Left lobe of liver (tissue), 2 donors: ENCODE results near the gene CPLX3. TPM values are rescaled to one million over a fixed set of nuclear protein-coding genes. Genes with fewer than 3 reads are reported as not detected.

Source experiments
- ATAC-seq: fragments of 200-7000 bp; cut with Tn5 transposase; one replicate; pipeline ENCODE4 v1.9.1; 2020; ENCODE audit warnings: mild to moderate bottlenecking, moderate library complexity
- DNase-seq: peaks from one replicate; pipeline ENCODE4 v3.0.0-alpha.2; 2020; ENCODE audit warnings: low spot score
- total RNA-seq: library from RNA; stranded (reverse); gene quantifications from one replicate; pipeline ENCODE4 v1.2.1, GENCODE V29; 2021
- donor health status: DM: no; HTN: no; CAD: no; lungs with moderate emphysema.
- donor health status: DM: no; HTN: yes; CAD: no.

The CPLX3 gene
- total RNA-seq, 1 donor from 2014 or later, result not detected

DNA sequence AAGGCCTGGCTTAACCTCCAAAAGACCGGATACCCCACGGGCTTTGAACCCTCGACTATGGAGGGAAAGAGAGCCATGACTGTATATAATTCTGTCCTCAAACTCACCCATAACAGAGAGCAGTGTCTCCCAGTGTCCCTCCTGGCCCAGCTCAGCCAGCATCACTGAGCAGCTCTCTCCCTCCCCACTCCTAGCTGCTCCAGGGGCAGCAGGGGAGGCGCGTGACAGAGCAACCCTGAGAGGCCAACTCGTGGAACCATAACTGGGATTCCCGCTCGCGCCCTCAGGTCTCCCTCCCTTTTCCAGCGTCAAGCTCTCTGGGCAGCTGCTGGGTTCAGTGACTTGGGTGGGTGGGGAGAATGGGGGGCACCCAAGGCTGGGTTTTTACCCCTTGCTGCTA lies 561 bp upstream of the CPLX3 start:
- ATAC-seq (no peak), DNase-seq (no peak)

DNA sequence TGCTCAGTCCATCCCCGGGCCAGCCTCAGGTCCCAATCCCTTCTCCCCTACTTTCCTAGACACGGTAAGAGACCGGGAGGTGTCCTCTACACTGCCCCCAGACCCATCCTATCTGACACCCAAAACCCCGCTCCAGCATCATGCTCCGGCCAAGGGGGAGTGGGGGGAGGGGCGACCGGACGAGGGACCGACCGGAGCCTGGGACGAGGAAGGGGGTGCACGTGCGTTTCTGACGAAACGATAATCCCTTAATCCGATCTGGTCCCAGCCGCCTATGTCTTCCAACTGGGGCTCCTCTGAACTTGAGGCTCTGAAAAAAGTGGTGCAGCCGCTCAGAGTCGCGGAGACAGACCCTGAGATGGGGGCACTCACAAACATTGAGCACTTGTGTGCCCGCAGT lies 494 bp downstream of the CPLX3 start:
- DNase-seq (no peak), ATAC-seq (no peak)

DNA sequence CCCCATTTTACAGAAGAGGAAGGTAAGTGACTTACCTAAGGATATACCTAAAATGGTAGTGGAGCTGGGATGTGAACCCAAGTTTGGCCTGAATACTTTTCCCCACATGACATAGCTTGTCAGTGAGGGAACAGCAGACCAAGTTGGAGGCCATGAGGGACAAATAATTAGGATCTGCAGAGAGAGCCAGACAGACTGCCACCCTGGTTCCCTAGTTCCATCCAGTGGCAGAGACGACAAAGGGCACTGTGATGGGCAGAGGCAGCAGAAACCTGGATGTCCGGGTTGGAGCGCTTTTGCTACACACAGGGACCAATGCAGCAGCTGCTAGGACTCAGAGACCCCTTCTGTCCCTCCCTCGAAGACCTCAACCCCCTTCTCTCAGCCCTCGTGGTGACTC lies 1.2 kb downstream of the CPLX3 start:
- ATAC-seq (no peak), DNase-seq (no peak)

DNA sequence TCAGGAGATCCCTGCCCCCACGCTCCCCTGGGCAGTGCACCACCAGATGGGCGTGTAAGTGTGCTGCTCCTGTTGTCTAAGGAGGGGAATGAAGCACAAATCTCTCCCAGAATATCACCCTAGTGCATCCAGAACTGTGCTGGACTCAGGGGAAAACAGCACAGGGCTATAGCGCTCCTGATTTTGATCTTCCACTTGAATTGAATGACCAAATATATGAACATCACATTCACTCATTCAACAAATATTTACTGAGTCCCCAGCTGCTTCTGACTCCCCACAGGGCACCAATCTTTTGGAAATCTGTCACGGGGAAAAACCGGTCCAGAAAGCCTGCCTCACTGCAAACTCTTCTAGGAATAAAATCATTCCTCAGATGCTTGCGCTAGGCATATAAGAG lies 2.4 kb downstream of the CPLX3 start:
- ATAC-seq (no peak), DNase-seq (no peak)

DNA sequence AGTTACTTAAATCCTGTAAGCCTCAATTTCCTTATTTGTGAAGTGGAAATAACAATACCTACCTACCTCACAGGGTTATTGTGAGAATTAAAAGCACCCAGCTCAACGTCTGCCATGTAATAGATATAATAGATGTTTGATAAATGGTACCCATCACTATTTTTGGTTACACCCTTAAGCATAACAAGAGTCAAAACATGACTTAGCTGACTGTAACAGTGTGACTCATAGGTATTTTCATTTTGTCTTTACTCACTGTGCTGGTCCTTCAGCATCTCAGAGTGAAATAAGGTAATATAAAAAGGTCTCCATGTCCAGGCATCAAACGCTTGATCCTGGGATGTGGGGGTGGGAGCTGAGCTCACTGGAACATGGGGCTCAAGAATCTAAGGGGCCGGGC lies 3.1 kb downstream of the CPLX3 start:
- DNase-seq (no peak), ATAC-seq (no peak)

DNA sequence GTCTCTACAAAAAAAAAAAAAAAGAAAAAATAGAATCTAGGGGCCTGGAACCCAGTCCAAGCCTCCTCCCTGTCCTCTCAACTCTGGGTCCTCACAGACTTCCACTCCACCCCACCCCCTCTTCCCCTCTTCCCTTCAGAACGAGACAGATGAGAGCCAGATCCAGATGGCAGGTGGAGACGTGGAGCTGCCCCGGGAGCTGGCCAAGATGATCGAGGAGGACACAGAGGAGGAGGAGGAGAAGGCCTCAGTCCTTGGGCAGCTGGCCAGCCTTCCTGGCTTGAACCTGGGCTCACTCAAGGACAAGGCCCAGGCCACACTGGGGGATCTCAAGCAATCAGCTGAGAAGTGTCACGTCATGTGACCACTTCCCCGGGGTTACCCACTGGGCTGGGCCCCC lies 3.6 kb downstream of the CPLX3 start:
- DNase-seq, result no peak
- ATAC-seq, result no peak

DNA sequence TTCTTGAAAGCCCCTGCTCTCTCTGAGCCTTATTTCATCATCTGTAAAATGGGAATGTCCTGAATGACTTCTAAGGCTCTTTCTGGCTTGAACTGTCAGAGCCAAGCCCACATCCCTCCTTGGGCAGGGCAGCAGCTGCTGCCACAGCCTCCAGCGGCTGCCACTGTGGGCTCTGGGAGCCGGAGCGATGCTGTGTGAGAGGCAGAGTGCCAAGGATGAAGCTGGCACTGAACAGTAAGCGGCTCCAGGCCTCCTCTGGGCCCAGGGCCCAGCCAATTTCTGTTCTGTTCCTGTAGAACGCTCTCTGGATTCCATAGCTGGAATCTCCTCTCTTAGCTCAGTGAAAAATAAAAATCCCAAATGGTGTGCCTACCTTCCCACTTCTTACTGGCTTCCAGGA lies 4.4 kb downstream of the CPLX3 start:
- DNase-seq (no peak), ATAC-seq (peak; percentile 25)

DNA sequence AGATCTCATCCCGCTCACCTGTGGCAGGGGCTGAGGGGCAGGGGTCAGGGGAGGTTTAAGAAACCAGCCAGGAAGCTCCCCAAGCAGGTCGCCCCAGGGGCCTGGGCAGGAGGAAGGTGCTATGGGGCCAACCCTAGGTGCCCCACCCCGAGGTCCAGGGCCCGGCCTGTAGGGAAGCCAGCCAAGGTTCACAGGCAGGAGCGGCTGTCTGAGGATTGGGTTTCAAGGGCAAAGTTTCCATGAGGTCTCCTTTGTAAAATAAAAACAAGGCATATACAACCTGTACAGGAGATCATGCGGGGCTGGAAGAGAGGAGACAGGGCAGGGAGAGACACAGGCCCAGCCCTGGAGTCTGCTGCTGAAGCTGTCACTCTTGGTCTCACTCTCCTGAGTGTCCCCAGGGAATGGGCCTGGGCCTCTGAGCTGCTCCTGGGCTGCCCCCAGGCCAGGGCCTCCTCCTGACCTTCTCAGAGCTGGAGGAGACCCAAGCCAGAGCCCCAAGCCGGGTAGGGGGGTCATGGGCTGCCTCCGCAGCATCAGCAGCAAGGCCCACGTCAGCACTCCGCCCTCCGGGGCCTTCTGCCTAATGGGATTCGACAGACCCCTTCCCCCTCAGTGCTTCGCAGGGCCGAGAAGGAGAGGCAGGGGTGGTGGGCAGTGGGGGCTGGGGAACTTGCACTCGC lies 5.5 kb downstream of the CPLX3 start:
- no peak for DNase-seq
- peak; percentile 46 for ATAC-seq

DNA sequence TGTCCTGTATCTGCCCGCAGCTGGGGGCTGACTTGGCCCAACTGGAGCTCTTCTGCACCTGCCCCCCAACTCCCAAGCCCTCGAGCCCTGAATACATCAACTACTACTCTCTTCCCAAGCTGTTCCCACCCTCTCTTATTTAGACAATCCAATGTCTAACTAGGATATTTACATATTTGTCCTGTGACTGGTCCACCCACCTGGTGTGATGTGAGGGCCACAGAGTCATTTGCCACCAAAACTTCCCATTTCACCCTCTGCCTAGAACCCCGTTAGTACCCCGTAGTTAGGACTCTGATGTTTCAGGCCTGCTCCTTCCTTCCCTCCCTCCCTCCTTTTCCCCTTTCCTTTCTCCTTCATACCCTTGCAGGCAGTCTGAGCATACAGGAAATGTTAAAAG lies 6.4 kb downstream of the CPLX3 start:
- DNase-seq (no peak), ATAC-seq (no peak)

DNA sequence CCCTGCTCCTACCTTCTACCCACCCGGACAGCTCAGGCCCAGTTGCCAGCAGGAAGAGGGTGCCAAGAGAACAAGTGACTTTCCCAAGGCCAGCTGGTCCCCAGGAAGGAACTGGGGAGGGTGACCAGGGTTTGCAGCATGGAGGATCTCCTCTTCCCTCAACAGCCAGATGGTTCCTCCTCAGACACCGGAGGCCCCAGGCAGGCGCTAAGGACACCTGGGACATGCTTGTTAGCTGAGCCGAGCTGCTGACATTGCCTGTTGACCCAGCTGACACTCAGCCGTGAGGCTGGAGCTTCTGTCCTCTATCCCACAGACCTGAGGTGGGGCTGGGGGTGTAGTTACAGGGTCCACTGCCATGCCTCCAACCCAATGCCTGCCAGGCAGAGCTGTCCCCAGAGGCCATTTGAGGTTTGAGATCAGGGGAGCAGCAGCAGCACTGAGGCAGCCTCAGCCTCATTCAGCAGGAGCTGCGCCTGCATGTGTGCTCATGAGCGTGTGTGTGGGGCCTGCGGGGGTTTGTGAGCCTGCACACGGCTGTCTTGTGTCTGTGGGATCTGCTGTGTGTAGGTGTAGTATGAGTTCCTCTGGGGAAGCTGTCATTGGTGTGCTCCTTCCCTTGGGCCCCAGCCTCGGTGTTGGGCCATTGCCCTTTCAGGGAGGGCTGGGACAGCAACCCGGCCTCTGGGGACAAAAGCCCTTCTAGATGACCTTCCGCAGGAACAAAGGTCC lies 7.1 kb downstream of the CPLX3 start:
- DNase-seq (no peak), ATAC-seq (no peak)

DNA sequence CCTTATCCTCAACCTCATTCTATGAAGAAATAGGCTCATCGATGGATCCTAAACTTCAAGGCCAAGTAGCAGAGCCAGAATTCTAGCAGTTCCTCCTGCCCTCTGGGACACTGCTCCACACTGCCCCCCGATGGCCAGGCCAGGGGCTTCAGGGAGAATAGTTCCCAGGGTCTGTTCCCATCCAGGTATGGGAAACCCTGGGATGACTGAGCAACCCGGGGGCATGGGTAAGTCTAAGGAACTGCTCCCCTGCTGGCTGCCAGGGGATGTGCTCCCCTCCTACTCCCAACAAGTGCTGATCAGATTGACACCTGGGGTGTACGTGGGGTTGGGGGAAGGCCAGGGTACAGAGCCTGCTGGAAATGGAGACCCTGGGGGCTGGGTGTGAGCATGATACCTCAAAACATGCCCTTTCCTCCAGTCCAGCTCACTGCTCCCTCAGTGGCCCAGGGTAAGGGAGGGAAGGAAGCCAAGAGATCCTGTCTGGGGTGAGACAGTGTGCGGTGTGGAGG lies 8.9 kb downstream of the CPLX3 start:
- peak; percentile 75 for ATAC-seq
- DNase-seq, result peak; percentile 65

DNA sequence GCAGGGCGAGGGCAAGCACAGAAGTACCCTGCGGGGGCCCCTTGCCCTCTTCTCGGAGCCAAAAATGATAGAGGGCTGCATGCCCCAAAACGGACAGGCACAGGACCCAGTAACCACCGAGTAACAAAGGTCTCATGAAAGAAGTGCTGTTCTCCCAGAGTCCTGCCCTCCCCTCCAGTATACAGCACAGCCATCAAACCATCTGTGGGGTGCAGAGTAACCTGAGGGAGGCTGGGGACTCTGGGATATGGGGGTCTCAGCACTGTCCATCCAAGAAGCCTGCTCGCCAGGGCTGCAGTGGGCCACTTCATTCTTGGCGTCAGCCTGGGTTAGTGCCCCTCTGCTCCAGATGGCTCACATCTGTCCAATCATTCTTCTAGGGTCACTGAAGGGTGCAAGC lies 10.4 kb downstream of the CPLX3 start:
- ATAC-seq, result no peak

DNA sequence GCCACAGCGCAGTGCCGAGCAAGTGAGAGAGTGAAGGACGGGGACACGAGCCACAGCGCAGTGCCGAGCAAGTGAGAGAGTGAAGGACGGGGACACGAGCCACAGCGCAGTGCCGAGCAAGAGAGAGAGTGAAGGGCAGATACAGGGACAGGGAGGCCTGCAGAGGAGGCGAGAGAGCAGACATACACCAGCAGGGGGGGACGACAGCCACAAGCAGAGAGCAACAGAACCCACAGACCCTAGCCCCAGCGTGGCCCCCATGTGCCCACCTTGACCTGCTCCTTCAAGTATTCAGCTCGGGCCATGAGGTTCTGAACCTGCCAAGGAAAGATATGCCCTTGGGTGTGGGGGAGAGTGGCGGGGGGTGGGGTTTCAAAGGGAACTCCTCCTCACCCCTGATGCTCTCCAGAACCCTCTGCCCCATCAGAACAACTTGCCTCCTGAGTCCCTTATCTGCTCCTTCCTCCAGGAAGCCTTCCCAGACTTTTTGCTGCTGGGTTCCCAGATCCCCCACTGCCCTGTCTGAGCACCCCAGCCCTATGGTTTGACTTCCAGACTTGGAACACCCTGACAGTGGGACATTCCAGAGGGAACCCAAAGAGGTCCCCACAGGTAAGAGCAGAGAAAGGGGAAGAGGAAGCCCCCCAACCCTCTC lies 11.2 kb downstream of the CPLX3 start:
- ATAC-seq (no peak), DNase-seq (no peak)

More for the DNA sequence above, 10.4 kb downstream of the CPLX3 start:
- no peak for DNase-seq

DNA sequence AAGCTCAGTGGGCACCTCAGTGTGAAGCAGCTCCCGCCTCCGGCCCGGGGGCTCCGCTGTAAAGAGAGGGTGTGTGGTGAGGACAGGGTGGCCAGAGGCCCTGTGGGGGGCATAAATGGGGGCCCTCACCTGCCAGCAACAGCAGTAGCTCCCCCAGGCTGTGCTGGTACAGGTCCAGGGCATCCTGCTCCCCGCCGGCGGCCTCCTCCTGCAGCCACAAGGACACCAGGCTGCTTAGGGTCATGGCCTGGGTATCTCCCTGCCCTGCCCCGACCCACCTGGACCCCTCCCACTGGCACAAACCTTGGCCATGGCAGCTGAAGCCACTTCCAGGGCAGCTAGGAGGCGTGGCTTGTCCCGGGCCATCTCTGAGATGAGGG lies 11.7 kb downstream of the CPLX3 start:
- no peak for DNase-seq

DNA sequence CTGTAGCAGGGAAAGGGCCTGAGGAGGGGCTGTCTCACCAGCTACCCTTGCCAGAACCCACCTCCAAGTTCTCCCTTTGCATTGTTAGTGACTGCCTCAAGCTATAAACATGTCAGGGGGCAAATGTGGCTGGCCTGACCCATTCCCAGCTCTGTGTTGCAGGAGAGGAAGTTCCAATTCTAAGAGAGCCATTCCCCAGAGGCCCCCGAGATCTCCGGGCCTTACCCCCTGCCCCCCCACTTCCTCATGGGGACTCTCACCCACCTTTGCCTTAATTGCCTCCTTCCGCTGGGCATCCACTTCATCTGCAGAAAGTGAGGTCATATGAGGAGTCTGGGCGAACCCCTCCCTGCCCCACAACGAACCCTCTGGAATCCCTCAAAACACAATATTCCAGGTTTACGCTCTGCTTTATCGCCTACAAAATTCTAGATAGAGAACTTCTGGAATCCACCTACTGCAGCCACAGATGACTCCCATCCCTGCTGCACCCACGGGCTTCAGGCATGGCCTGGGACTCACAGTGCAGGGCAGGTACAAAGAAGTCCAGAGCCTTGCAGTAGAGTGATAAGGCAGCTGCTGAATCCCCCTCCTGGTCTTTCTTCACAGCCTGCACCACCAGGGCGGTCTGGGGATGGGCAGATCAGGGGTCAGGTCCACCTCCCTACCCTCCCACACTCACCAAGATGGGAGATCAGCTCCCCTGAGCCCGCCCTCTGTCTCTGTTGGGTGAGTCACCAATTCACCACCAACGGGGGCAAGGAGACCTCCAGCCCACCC lies 12.5 kb downstream of the CPLX3 start:
- DNase-seq (no peak), ATAC-seq (no peak)

More for the DNA sequence above, 11.7 kb downstream of the CPLX3 start:
- no peak for ATAC-seq

DNA sequence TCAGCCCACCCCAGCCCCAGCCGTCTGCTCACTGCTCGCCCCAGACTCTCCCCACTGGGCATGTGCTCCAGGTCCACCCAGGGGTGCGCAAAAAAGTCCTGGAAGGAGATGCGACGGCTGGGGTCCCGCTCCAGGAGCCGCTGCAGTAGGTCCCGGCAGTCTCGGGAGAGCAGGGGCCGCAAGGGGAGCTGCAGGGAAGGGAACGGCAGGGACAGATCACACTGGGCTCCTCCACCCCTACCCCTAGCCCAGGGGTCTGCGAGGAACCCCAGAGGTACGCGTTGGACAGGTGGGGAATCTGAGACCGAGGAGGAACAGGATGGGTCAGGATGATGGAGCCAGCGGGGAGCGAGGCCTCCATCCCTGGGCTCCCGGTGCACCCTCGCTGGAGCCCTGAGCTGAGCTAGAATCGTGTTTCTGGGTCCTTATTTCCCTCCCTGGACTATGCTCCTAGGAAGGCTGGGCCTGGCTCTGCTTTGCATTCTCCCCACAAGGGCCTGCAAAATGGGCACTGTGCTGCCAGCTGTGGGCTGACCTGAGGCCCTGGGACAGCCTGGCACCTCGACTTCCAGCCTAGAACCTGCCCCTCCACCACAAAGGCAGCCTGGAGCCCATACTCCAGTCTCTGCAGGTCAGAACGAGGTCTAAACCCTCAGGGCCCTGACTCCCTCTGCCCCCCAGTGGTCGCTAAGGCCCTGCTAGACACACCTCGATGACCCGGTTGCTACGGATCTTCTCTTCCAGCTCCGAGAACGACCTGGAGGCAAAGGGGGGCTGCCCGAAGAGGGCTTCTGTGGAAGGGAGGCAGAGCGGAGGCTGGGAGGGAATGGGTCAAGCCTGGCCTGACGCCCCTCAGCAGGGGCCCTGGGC lies 13.3 kb downstream of the CPLX3 start:
- DNase-seq, result no peak

DNA sequence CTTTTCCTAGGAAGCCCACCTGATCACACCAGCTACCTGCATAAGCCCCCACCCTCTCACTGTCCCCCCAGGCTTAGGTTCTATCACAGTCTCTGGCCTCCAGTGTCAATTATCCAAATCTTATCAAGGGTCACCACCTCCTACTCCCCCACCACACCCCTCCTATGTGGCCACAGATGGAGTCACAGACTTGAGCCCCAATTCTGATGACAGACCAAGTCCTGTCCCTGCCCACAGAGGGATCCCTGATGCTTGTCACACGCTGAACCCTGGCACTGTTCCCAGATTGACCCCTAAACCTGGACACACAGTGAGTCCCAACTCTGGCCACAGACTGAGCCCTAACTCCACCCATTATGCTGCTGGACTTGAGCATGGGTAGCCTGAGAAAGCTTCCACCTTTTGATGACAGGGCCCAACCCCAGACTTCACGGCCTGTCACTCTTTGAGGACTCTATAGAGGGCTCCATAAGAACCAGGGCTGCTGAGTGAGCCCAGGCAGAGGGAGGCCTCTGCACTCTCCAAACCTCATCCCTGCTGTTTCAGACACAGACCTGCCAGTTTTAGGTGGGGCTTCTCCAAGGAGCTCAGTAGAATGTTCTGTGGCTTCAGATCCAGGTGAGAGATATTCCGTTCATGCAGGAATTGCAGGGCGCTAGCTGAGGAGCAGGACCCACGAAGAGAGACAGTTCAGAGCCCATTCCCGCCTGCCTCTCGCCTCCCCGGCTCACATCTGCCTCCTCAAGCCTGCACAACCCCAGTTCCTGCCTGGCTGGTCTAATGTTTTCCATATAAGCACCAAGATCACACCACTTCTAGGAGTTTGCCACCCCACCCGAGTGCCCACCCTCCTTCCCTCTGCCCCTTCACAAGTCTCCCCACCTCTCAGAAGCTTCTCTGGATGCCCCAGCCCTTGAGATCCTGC lies 14.7 kb downstream of the CPLX3 start:
- DNase-seq (no peak), ATAC-seq (no peak)

More for the DNA sequence above, 13.3 kb downstream of the CPLX3 start:
- no peak for ATAC-seq

DNA sequence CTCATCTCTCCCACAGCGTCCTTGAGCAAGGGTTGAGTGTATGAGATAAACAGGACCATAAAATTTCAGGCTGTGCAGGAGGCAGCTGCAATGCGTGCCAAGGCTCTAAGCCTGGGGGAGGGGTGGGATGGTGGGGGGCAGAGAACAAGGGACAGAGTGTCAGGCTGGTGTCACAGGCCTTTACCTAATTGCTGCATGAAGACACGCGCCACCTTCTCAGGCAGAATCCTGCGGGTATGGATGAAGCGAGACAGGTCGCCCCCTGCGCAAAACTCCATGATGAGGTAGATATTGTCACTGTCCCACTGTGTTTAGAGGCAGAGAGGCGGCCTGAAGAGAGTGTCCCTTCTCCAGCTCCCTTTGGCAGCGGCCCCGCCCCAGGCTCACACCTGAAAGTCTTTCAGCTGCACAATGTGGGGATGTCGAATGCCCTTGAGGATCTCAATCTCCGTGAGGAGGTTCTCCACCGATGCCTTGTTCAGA lies 15.5 kb downstream of the CPLX3 start:
- no peak for ATAC-seq
- DNase-seq, result no peak
